K562 (cell line): ENCODE data around the gene SOX14. TPM values are rescaled to one million over a fixed set of nuclear protein-coding genes. Genes with fewer than 3 reads are reported as not detected.

ENCODE experiments used
- CREM ChIP-seq: IDR thresholded peaks from 2 replicates; pipeline ENCODE4 v1.6.1; 2014; ENCODE audit warnings: antibody characterized with exemption, low read depth
- EWSR1 ChIP-seq: fragments of 450-650 bp; IDR thresholded peaks from 2 replicates; pipeline ENCODE4 v1.6.1; 2018; ENCODE audit warnings: borderline replicate concordance, mild to moderate bottlenecking, low read depth, moderate library complexity; ENCODE audit not compliant: partially characterized antibody
- HDGF ChIP-seq: fragments of 450-650 bp; IDR thresholded peaks from 2 replicates; pipeline ENCODE4 v1.6.1; 2016
- JUN ChIP-seq, 2 experiments: sonication (generic) in 1 of 2; formaldehyde crosslinking in 1 of 2; IDR thresholded peaks; 2 replicates each; pipeline versions ENCODE4 v1.6.1 to v1.8.0; 2012 to 2022; ENCODE audit warnings: borderline replicate concordance in 2 of 2, mild to moderate bottlenecking in 2 of 2, improper control_type of control experiment in 1 of 2, low read depth in 1 of 2, low read length in 1 of 2, missing genetic modification reagents in 1 of 2
- NFIX ChIP-seq: fragments of 250-450 bp; sonication (Bioruptor Pico); IDR thresholded peaks from 2 replicates; pipeline ENCODE4 v1.4.0; 2020; ENCODE audit warnings: low read depth, mild to moderate bottlenecking, moderate library complexity
- TBP ChIP-seq: optimal IDR thresholded peaks from 2 replicates; pipeline ENCODE3; 2011; ENCODE audit warnings: low read depth, low read length, improper control_type of control experiment
- ZC3H4 ChIP-seq: sonication (generic); formaldehyde crosslinking; IDR thresholded peaks from 2 replicates; pipeline ENCODE4 v1.9.0; 2021; ENCODE audit warnings: missing genetic modification reagents, borderline replicate concordance
- polyA plus RNA-seq, 8 experiments: library from polyadenylated mRNA; depleted of rRNA in 4 of 8; stranded (reverse) in 5 of 8; unstranded in 3 of 8; fragments of >200 nt; fragmentation: Nextera tagmentation in 2 of 8; fragmentation: Illumina TruSeq in 1 of 8; extraction: Ambion mirVana in 2 of 8; extraction: Trizol in 1 of 8; gene quantifications; 2 replicates each; pipeline versions ENCODE4 v1.2.1 to v1.2.3, GENCODE V29; 2011 to 2014; ENCODE audit warnings: inconsistent platforms in 1 of 8, missing spikeins in 1 of 8
- total RNA-seq, 7 experiments: library from RNA; depleted of rRNA in 6 of 7; stranded (reverse); fragments of >200 nt in 6 of 7; fragmentation: Illumina TruSeq in 2 of 7; extraction: Trizol in 2 of 7; gene quantifications; 2 replicates each; pipeline versions ENCODE4 v1.2.1 to v1.2.3, GENCODE V29; 2011 to 2021; ENCODE audit warnings: low replicate concordance in 1 of 7
- TF ChIP-seq, protein P1 (sequence below), 2 experiments: fragments of 450-650 bp; formaldehyde crosslinking in 1 of 2; IDR thresholded peaks; 2 replicates each; pipeline versions ENCODE4 v1.4.0 to v1.6.1; 2014 to 2020; ENCODE audit warnings: mild to moderate bottlenecking in 2 of 2, borderline replicate concordance in 1 of 2, low read depth in 1 of 2
- TF ChIP-seq, protein P2 (sequence below), 2 experiments: fragments of 200-800 bp in 1 of 2; sonication (Bioruptor generic) in 1 of 2; sonication (generic) in 1 of 2; formaldehyde crosslinking in 1 of 2; IDR thresholded peaks in 1 of 2; conservative IDR thresholded peaks in 1 of 2; 2 replicates each; pipeline versions ENCODE4 v1.5.0 to v1.6.1; 2016 to 2020; ENCODE audit warnings: missing compliant biosample characterization in 1 of 2, missing genetic modification characterization in 1 of 2, missing genetic modification reagents in 1 of 2
- TF ChIP-seq, protein P3 (sequence below): fragments of 200-800 bp; sonication (Bioruptor generic); IDR thresholded peaks from 2 replicates; pipeline ENCODE4 v1.6.1; 2017; ENCODE audit warnings: missing genetic modification characterization, missing compliant biosample characterization

SOX14 gene
- total and polyA plus RNA-seq, 9 of the 15 experiments (the other 6 are each of a cell fraction or from before 2014, with no cell fraction given): not detected

DNA sequence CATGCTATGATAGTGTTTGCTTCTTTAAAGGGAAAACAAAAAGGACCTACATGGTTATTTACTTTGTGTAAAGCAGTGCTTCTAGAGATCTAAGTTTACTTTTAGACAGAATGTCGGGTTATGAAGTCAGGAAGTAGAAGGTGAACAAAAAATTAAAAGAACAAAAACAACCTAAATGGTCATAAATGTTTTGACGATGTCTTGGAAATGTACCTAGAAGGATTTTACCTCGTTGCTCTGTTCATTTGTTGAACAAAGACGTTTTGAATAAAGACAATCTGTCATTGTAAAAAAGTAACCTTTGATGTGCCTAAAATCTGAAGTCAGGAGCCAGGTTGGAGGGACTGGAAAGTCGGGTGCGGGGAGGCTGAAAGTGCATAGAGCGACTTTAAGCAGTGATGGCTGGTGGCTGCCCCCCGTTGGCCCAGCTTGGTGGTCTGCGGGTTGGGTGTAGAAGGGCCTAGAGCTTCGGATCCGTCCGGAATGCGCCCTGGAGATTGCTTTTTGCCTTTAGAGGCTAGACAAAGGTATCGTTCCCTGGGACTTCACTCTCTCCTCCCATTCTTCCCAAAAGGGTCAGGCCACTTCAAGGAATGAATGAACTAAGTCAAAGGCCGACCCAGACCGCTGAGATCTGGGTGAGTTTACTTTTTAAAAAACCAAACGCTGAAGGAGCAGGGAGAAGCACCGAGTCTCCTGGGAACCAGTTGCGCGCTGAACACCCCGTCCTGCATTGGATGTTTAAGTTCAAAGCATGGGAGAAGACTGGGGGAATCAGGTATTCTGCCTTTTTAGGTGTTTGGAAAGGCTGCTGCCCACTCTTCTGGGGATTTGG, 2.1 kb downstream of the SOX14 start (continued):
- TF ChIP-seq, protein P1, sequence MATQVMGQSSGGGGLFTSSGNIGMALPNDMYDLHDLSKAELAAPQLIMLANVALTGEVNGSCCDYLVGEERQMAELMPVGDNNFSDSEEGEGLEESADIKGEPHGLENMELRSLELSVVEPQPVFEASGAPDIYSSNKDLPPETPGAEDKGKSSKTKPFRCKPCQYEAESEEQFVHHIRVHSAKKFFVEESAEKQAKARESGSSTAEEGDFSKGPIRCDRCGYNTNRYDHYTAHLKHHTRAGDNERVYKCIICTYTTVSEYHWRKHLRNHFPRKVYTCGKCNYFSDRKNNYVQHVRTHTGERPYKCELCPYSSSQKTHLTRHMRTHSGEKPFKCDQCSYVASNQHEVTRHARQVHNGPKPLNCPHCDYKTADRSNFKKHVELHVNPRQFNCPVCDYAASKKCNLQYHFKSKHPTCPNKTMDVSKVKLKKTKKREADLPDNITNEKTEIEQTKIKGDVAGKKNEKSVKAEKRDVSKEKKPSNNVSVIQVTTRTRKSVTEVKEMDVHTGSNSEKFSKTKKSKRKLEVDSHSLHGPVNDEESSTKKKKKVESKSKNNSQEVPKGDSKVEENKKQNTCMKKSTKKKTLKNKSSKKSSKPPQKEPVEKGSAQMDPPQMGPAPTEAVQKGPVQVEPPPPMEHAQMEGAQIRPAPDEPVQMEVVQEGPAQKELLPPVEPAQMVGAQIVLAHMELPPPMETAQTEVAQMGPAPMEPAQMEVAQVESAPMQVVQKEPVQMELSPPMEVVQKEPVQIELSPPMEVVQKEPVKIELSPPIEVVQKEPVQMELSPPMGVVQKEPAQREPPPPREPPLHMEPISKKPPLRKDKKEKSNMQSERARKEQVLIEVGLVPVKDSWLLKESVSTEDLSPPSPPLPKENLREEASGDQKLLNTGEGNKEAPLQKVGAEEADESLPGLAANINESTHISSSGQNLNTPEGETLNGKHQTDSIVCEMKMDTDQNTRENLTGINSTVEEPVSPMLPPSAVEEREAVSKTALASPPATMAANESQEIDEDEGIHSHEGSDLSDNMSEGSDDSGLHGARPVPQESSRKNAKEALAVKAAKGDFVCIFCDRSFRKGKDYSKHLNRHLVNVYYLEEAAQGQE (IDR thresholded peaks at IDR 0.05; ENCODE audit: borderline replicate concordance): no peak
- TF ChIP-seq, protein P1 (CRISPR knock-in tag; IDR thresholded peaks at IDR 0.05; ENCODE audit: low read depth): no peak
- TF ChIP-seq JUN (IDR thresholded peaks at IDR 0.05; ENCODE audit: borderline replicate concordance, low read depth, low read length) (no peak), JUN (CRISPR knock-in tag; IDR thresholded peaks at IDR 0.05; ENCODE audit: borderline replicate concordance) (no peak), NFIX (no peak), CREM (no peak), ZC3H4 (CRISPR knock-in tag) (no peak), EWSR1 (no peak), HDGF (no peak), TBP (no peak)
- TF ChIP-seq, protein P2, sequence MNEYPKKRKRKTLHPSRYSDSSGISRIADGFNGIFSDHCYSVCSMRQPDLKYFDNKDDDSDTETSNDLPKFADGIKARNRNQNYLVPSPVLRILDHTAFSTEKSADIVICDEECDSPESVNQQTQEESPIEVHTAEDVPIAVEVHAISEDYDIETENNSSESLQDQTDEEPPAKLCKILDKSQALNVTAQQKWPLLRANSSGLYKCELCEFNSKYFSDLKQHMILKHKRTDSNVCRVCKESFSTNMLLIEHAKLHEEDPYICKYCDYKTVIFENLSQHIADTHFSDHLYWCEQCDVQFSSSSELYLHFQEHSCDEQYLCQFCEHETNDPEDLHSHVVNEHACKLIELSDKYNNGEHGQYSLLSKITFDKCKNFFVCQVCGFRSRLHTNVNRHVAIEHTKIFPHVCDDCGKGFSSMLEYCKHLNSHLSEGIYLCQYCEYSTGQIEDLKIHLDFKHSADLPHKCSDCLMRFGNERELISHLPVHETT (CRISPR knock-in tag; conservative IDR thresholded peaks at IDR 0.05 in 1 of 2, IDR thresholded peaks at IDR 0.05 in 1 of 2): no peak
- TF ChIP-seq, protein P3, sequence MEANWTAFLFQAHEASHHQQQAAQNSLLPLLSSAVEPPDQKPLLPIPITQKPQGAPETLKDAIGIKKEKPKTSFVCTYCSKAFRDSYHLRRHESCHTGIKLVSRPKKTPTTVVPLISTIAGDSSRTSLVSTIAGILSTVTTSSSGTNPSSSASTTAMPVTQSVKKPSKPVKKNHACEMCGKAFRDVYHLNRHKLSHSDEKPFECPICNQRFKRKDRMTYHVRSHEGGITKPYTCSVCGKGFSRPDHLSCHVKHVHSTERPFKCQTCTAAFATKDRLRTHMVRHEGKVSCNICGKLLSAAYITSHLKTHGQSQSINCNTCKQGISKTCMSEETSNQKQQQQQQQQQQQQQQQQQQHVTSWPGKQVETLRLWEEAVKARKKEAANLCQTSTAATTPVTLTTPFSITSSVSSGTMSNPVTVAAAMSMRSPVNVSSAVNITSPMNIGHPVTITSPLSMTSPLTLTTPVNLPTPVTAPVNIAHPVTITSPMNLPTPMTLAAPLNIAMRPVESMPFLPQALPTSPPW (CRISPR knock-in tag): no peak
- TF ChIP-seq, all 486 proteins: peak for 0
